Measurements from ENCODE around the gene PLEKHG2. TPM values are rescaled to one million over a fixed set of nuclear protein-coding genes. Genes with fewer than 3 reads are reported as not detected.

The PLEKHG2 gene
- total and polyA plus RNA-seq, 9 of the 15 experiments (the other 6 are each of a cell fraction or from before 2014, with no cell fraction given): 0.98 to 45.7 (median 9.8) TPM

- TF ChIP-seq ZNF124 (CRISPR knock-in tag; IDR thresholded peaks at IDR 0.05): no peak
- no peak for TF ChIP-seq ZNF146 (CRISPR knock-in tag; IDR thresholded peaks at IDR 0.05; ENCODE audit: unreplicated experiment)
- no peak for TF ChIP-seq NR2C2 (CRISPR knock-in tag; IDR thresholded peaks at IDR 0.05)
- TF ChIP-seq NR2C2 (tag; IDR thresholded peaks at IDR 0.05): peak; percentile 41
- no peak for TF ChIP-seq IRF9 (tag; IDR thresholded peaks at IDR 0.05)
- TF ChIP-seq NR2F6 (CRISPR knock-in tag; IDR thresholded peaks at IDR 0.05): 0 out of 2 replicates have a peak, but pooled peaks have one; percentile 37
- peak in 1 of 2 experiments; percentile 13; a peak in 2 of 4 replicates for TF ChIP-seq TEAD1 (CRISPR knock-in tag; IDR thresholded peaks at IDR 0.05)
- TF ChIP-seq ATF4 (CRISPR knock-in tag; IDR thresholded peaks at IDR 0.05): peak; percentile 57; the same call in 1 of the 2 replicates
- no peak for TF ChIP-seq NR0B1 (IDR thresholded peaks at IDR 0.05; ENCODE audit: partially characterized antibody)
- no peak for TF ChIP-seq ZBTB43 (CRISPR knock-in tag; IDR thresholded peaks at IDR 0.05)
- TF ChIP-seq ZNF695 (CRISPR knock-in tag; IDR thresholded peaks at IDR 0.05): 0 out of 2 replicates have a peak, but pooled peaks have one; percentile 43
- 0 out of 2 replicates have a peak, but pooled peaks have one; percentile 14 for TF ChIP-seq FOXP1 (CRISPR knock-in tag; IDR thresholded peaks at IDR 0.05)
- no peak for TF ChIP-seq ZNF197 (CRISPR knock-in tag; IDR thresholded peaks at IDR 0.05; ENCODE audit: low read depth)
- TF ChIP-seq ZNF253 (CRISPR knock-in tag; conservative IDR thresholded peaks at IDR 0.05): no peak
- peak; percentile 58; the same call in 1 of the 2 replicates for TF ChIP-seq USF1 (CRISPR knock-in tag; IDR thresholded peaks at IDR 0.05)
- no peak for TF ChIP-seq GTF2F1 (IDR thresholded peaks at IDR 0.05; ENCODE audit: low read depth, low read length)
- 0 out of 2 replicates have a peak, but pooled peaks have one; percentile 0 for TF ChIP-seq MYNN (IDR thresholded peaks at IDR 0.05)
- TF ChIP-seq MYNN (CRISPR knock-in tag; IDR thresholded peaks at IDR 0.05): no peak
- TF ChIP-seq HEY1 (CRISPR knock-in tag; IDR thresholded peaks at IDR 0.05; ENCODE audit: borderline replicate concordance): no peak
- TF ChIP-seq ZNF282 (CRISPR knock-in tag; IDR thresholded peaks at IDR 0.05): no peak
- peak in 1 of 2 experiments; percentile 29; a peak in 1 of 4 replicates for TF ChIP-seq MAZ (CRISPR knock-in tag; conservative IDR thresholded peaks at IDR 0.05 in 1 of 2, IDR thresholded peaks at IDR 0.05 in 1 of 2)
- TF ChIP-seq PTRF (tag; IDR thresholded peaks at IDR 0.05): no peak
- TF ChIP-seq GTF2A2 (tag; IDR thresholded peaks at IDR 0.05): 0 out of 2 replicates have a peak, but pooled peaks have one; percentile 48
These were observed 10.7 kb upstream of the PLEKHG2 start (continued) for GRCh38 chr19:39401549-39402345.
